Hepatocyte (in vitro differentiated cells): ENCODE results near the gene GIPC3. TPM values are rescaled to one million over a fixed set of nuclear protein-coding genes. Genes with fewer than 3 reads are reported as not detected.

ENCODE experiments used
- DNase-seq: peaks from one replicate; pipeline ENCODE4 v3.0.0-alpha.2; 2016; ENCODE audit warnings: low spot score
- H2AFZ ChIP-seq: fragments of 200-600 bp; sonication (generic); 2 replicates; pipeline ENCODE4 v1.6.0; 2016; ENCODE audit warnings: antibody characterized with exemption, mild to moderate bottlenecking
- H3K27ac ChIP-seq: fragments of 200-600 bp; sonication (generic); 2 replicates; pipeline ENCODE4 v1.5.1; 2016; ENCODE audit warnings: mild to moderate bottlenecking
- H3K27me3 ChIP-seq: fragments of 200-600 bp; sonication (generic); 2 replicates; pipeline ENCODE4 v1.6.1; 2016
- H3K36me3 ChIP-seq: fragments of 200-600 bp; sonication (generic); replicated peaks from 2 replicates; pipeline ENCODE4 v1.5.1; 2016; ENCODE audit warnings: low read depth; ENCODE audit not compliant: insufficient read depth
- H3K4me1 ChIP-seq: fragments of 200-600 bp; sonication (generic); 2 replicates; pipeline ENCODE4 v1.5.1; 2016; ENCODE audit warnings: mild to moderate bottlenecking, moderate library complexity; ENCODE audit not compliant: insufficient read depth
- H3K4me2 ChIP-seq: fragments of 200-600 bp; sonication (generic); 2 replicates; pipeline ENCODE4 v1.6.0; 2016
- H3K4me3 ChIP-seq: fragments of 200-600 bp; sonication (generic); 2 replicates; pipeline ENCODE4 v1.5.1; 2016; ENCODE audit warnings: mild to moderate bottlenecking
- H3K79me2 ChIP-seq: fragments of 200-600 bp; sonication (generic); 2 replicates; pipeline ENCODE4 v1.6.0; 2017; ENCODE audit warnings: mild to moderate bottlenecking
- H3K9me2 ChIP-seq: fragments of 200-600 bp; sonication (generic); replicated peaks from 2 replicates; pipeline ENCODE4 v1.6.0; 2017; ENCODE audit warnings: mild to moderate bottlenecking; ENCODE audit not compliant: insufficient read depth
- H3K9me3 ChIP-seq: fragments of 200-600 bp; sonication (generic); 2 replicates; pipeline ENCODE4 v1.5.1; 2016; ENCODE audit warnings: low read depth, mild to moderate bottlenecking
- H4K20me1 ChIP-seq: fragments of 200-600 bp; sonication (generic); 2 replicates; pipeline ENCODE4 v1.6.0; 2016; ENCODE audit warnings: mild to moderate bottlenecking; ENCODE audit not compliant: insufficient read depth, poor library complexity, severe bottlenecking
- EZH2 ChIP-seq: fragments of 200-600 bp; sonication (generic); IDR thresholded peaks from 2 replicates; pipeline ENCODE4 v1.6.1; 2016; ENCODE audit warnings: antibody characterized with exemption, mild to moderate bottlenecking, borderline replicate concordance
- EZH2phosphoT487 ChIP-seq: fragments of 200-600 bp; sonication (generic); IDR thresholded peaks from one replicate; pipeline ENCODE4 v1.6.1; 2018; ENCODE audit warnings: antibody characterized with exemption, mild to moderate bottlenecking, low read depth, moderate library complexity; ENCODE audit not compliant: unreplicated experiment, severe bottlenecking
- WGBS: methylation state at CpG from one replicate; pipeline ENCODE4 v1.1.6; 2016; ENCODE audit warnings: low lambda C conversion rate; ENCODE audit errors: missing lambda C conversion rate; 5-methylcytosine and 5-hydroxymethylcytosine counted together
- polyA plus RNA-seq: library from polyadenylated mRNA; unstranded; fragments of >200 nt; fragmentation: Nextera tagmentation; extraction: Ambion mirVana; gene quantifications from 2 replicates; pipeline ENCODE4 v1.2.1, GENCODE V29; 2016
- total RNA-seq: library from RNA; depleted of rRNA; stranded (reverse); fragments of >200 nt; gene quantifications from 2 replicates; pipeline ENCODE4 v1.2.3, GENCODE V29; 2014
- TF ChIP-seq, protein P1 (sequence below): fragments of 200-600 bp; sonication (generic); IDR thresholded peaks from 2 replicates; pipeline ENCODE4 v1.5.1; 2016; ENCODE audit warnings: antibody characterized with exemption, mild to moderate bottlenecking; ENCODE audit not compliant: poor library complexity

The GIPC3 gene
- total and polyA plus RNA-seq, 2 experiments from 2014 or later = 0.28 TPM; not detected in 1

DNA sequence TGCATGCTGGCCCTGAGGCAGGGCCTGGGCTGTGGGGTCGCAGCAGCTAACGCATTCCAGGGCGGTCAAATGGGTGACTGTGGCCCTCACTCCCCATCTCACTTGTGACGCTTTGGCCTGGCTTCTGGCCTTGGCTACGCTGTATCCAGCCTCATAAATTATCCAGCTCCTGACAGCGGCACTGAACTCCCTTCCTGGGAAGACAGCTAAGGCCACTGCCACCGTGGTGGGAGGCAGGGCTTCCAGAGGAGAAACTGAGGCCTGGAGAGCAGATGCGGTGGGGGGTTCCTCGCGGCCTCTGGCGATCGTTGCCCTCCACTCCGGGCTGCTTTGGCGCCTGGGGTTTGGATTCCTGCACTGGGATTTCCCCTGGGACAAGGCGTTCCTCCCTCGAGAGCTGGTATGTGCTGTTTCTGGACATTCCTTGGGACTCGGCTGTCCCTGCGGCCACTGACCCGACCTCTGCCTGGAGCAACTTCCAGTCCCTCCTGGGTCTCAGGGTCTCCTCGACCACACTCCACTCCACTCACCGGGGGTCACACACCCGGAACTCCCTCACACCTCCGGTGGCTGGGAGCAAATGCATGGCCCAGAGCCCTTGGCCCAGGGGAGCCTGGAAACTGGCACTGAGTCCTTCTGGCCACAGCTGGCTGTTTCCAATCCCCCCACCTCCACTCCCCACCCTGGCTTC lies 18.0 kb downstream of the GIPC3 start:
- H3K79me2 ChIP-seq = no peaks in the 10 kb centered on the region
- WGBS = 75% methylated on average over 23 of the region's 23 CpGs
- H2AFZ ChIP-seq = no peak overlapping the region
- H3K27ac ChIP-seq = no peak overlapping the region
- H3K36me3 ChIP-seq = no peaks in the 10 kb centered on the region
- no peak overlapping the region for H3K4me2 ChIP-seq
- peaks cover 27% of the 10 kb centered on the region for H3K27me3 ChIP-seq
- no peaks in the 10 kb centered on the region for H3K9me3 ChIP-seq
- no peaks in the 10 kb centered on the region for H3K9me2 ChIP-seq
- TF ChIP-seq EZH2phosphoT487 (no peak), EZH2 (no peak)
- TF ChIP-seq, protein P1, sequence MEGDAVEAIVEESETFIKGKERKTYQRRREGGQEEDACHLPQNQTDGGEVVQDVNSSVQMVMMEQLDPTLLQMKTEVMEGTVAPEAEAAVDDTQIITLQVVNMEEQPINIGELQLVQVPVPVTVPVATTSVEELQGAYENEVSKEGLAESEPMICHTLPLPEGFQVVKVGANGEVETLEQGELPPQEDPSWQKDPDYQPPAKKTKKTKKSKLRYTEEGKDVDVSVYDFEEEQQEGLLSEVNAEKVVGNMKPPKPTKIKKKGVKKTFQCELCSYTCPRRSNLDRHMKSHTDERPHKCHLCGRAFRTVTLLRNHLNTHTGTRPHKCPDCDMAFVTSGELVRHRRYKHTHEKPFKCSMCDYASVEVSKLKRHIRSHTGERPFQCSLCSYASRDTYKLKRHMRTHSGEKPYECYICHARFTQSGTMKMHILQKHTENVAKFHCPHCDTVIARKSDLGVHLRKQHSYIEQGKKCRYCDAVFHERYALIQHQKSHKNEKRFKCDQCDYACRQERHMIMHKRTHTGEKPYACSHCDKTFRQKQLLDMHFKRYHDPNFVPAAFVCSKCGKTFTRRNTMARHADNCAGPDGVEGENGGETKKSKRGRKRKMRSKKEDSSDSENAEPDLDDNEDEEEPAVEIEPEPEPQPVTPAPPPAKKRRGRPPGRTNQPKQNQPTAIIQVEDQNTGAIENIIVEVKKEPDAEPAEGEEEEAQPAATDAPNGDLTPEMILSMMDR = no peak
- H3K4me3 ChIP-seq = no peak overlapping the region
- H3K4me1 ChIP-seq = peaks cover 17% of the 10 kb centered on the region
- H4K20me1 ChIP-seq = no peaks in the 10 kb centered on the region
- DNase-seq = no peak

- TF ChIP-seq, protein P1 = no peak
- no peak for TF ChIP-seq EZH2
- no peak for TF ChIP-seq EZH2phosphoT487
- peaks cover 27% of the 10 kb centered on the region for H3K27me3 ChIP-seq
- no peak overlapping the region for H3K4me3 ChIP-seq
- peaks cover 17% of the 10 kb centered on the region for H3K4me1 ChIP-seq
- H3K4me2 ChIP-seq = no peak overlapping the region
- no peaks in the 10 kb centered on the region for H4K20me1 ChIP-seq
- DNase-seq = no peak
- no peaks in the 10 kb centered on the region for H3K9me2 ChIP-seq
- no peak overlapping the region for H3K27ac ChIP-seq
- H3K9me3 ChIP-seq = no peaks in the 10 kb centered on the region
- WGBS = 84% methylated on average over 19 of the region's 27 CpGs
- no peaks in the 10 kb centered on the region for H3K79me2 ChIP-seq
- no peaks in the 10 kb centered on the region for H3K36me3 ChIP-seq
- no peak overlapping the region for H2AFZ ChIP-seq
Observed at GRCh38 chr19:3604227-3604986, 19.1 kb downstream of the GIPC3 start.

DNA sequence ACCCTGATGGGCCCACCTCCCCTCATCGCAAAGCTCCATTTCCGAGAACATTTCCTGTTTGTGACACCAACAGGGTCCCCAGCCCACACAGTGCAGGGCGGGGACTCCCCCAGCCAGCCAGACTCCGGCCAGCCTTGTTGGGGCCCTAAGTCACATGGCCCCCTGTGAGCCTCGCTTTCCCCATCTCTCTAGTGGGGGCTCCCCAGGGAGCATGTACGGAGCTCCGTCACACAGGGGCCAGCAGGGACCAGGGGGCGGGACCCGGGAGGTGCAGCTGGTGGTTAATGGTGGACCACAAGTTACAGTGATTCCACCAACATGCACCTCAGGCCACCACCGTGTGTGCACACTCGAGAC lies 19.7 kb downstream of the GIPC3 start:
- no peak overlapping the region for H2AFZ ChIP-seq
- no peaks in the 10 kb centered on the region for H3K9me3 ChIP-seq
- no peak for DNase-seq
- H3K79me2 ChIP-seq = no peaks in the 10 kb centered on the region
- no peak for TF ChIP-seq EZH2phosphoT487
- no peak for TF ChIP-seq EZH2
- peaks cover 17% of the 10 kb centered on the region for H3K4me1 ChIP-seq
- no peaks in the 10 kb centered on the region for H3K36me3 ChIP-seq
- WGBS = 82% methylated on average over 11 of the region's 11 CpGs
- peaks cover 27% of the 10 kb centered on the region for H3K27me3 ChIP-seq
- H3K4me3 ChIP-seq = no peak overlapping the region
- no peaks in the 10 kb centered on the region for H3K9me2 ChIP-seq
- no peaks in the 10 kb centered on the region for H4K20me1 ChIP-seq
- H3K4me2 ChIP-seq = no peak overlapping the region
- H3K27ac ChIP-seq = no peak overlapping the region

DNA sequence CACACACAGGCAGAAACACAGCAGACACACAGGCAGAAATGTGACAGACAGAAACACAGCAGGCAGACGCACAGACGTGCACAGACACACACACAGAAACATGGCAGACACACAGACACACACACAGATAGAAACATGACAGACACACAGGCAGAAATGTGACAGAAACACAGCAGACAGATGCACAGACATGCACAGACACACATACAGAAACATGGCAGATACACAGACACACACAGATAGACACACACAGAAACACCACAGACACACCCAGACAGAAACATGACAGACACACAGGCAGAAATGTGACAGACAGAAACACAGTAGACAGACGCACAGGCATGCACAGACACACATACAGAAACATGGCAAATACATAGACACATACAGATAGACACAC lies 20.1 kb downstream of the GIPC3 start:
- H3K4me3 ChIP-seq = no peak overlapping the region
- no peak overlapping the region for H3K4me2 ChIP-seq
- TF ChIP-seq, protein P1 = no peak
- no peak for TF ChIP-seq EZH2phosphoT487
- no peak for TF ChIP-seq EZH2
- H3K9me2 ChIP-seq = no peaks in the 10 kb centered on the region
- WGBS = 90% methylated on average over 3 of the region's 3 CpGs
- H4K20me1 ChIP-seq = no peaks in the 10 kb centered on the region
- no peak overlapping the region for H3K27ac ChIP-seq
- peaks cover 27% of the 10 kb centered on the region for H3K27me3 ChIP-seq
- H3K79me2 ChIP-seq = no peaks in the 10 kb centered on the region
- peaks cover 17% of the 10 kb centered on the region for H3K4me1 ChIP-seq
- H3K9me3 ChIP-seq = no peaks in the 10 kb centered on the region
- H3K36me3 ChIP-seq = no peaks in the 10 kb centered on the region
- no peak for DNase-seq
- H2AFZ ChIP-seq = no peak overlapping the region
